Trophoblast cell (in vitro differentiated cells and primary cell): ENCODE measurements around the gene LRRN2.

Experiments
- DNase-seq, 2 donors: peaks; one replicate each; pipeline ENCODE4 v3.0.0-alpha.2; 2016
- H2AFZ ChIP-seq: 2 replicates; pipeline ENCODE4 v1.6.1; 2013; ENCODE audit warnings: low read length, moderate library complexity, mild to moderate bottlenecking; ENCODE audit not compliant: insufficient read depth, poor library complexity
- H2AK5ac ChIP-seq: 2 replicates; pipeline ENCODE4 v1.6.1; 2013; ENCODE audit warnings: mild to moderate bottlenecking, low read length
- H2BK120ac ChIP-seq: 2 replicates; pipeline ENCODE4 v1.6.1; 2013; ENCODE audit warnings: low read length, mild to moderate bottlenecking, moderate library complexity; ENCODE audit not compliant: insufficient read depth, poor library complexity
- H2BK12ac ChIP-seq: 2 replicates; pipeline ENCODE4 v1.6.1; 2013; ENCODE audit warnings: mild to moderate bottlenecking, low read length, moderate library complexity
- H2BK5ac ChIP-seq: 2 replicates; pipeline ENCODE4 v1.6.1; 2013; ENCODE audit warnings: low read length, low read depth, moderate library complexity, mild to moderate bottlenecking; ENCODE audit not compliant: poor library complexity
- H3K14ac ChIP-seq: 2 replicates; pipeline ENCODE4 v1.6.1; 2013; ENCODE audit warnings: mild to moderate bottlenecking, low read length
- H3K18ac ChIP-seq: 2 replicates; pipeline ENCODE4 v1.6.1; 2013; ENCODE audit warnings: mild to moderate bottlenecking, low read length
- H3K23ac ChIP-seq: 2 replicates; pipeline ENCODE4 v1.6.1; 2013; ENCODE audit warnings: low read length
- H3K27ac ChIP-seq: 2 replicates; pipeline ENCODE4 v1.5.1; 2013; ENCODE audit warnings: low read depth, mild to moderate bottlenecking, inconsistent platforms, low read length, moderate library complexity
- H3K27me3 ChIP-seq: 2 replicates; pipeline ENCODE4 v1.6.1; 2013; ENCODE audit warnings: inconsistent platforms, mild to moderate bottlenecking, low read length, moderate library complexity; ENCODE audit not compliant: insufficient read depth
- H3K36me3 ChIP-seq, 2 experiments: 1 replicate in 1 of 2; 2 replicates in 1 of 2; pipeline ENCODE4 v1.6.1; 2013; ENCODE audit warnings: low read length in 2 of 2, mild to moderate bottlenecking in 2 of 2, moderate library complexity in 1 of 2; ENCODE audit not compliant: insufficient read depth in 2 of 2, control insufficient read depth in 1 of 2
- H3K4ac ChIP-seq: 2 replicates; pipeline ENCODE4 v1.6.1; 2013; ENCODE audit warnings: low read depth, mild to moderate bottlenecking, low read length, moderate library complexity
- H3K4me1 ChIP-seq, 2 experiments: 1 replicate in 1 of 2; 2 replicates in 1 of 2; pipeline ENCODE4 v1.6.1; 2013; ENCODE audit warnings: low read length in 2 of 2, mild to moderate bottlenecking in 2 of 2, moderate library complexity in 1 of 2; ENCODE audit not compliant: insufficient read depth in 2 of 2, control insufficient read depth in 1 of 2
- H3K4me2 ChIP-seq: 2 replicates; pipeline ENCODE4 v1.6.1; 2013; ENCODE audit warnings: inconsistent platforms, mild to moderate bottlenecking, low read length, moderate library complexity
- H3K4me3 ChIP-seq: 2 replicates; pipeline ENCODE4 v1.5.1; 2013; ENCODE audit warnings: mild to moderate bottlenecking, low read depth, low read length, inconsistent platforms
- H3K79me1 ChIP-seq: one replicate; pipeline ENCODE4 v1.6.1; 2013; ENCODE audit warnings: low read length
- H3K79me2 ChIP-seq: 2 replicates; pipeline ENCODE4 v1.6.1; 2013; ENCODE audit warnings: low read length, mild to moderate bottlenecking; ENCODE audit not compliant: control insufficient read depth, insufficient read depth, poor library complexity
- H3K9ac ChIP-seq: 2 replicates; pipeline ENCODE4 v1.6.1; 2013; ENCODE audit warnings: mild to moderate bottlenecking, low read length
- H3K9me3 ChIP-seq: 2 replicates; pipeline ENCODE4 v1.6.1; 2013; ENCODE audit warnings: low read depth, mild to moderate bottlenecking, control low read depth, inconsistent platforms, low read length; ENCODE audit not compliant: insufficient read depth
- H4K12ac ChIP-seq: 2 replicates; pipeline ENCODE4 v1.6.1; 2013; ENCODE audit warnings: low read depth, mild to moderate bottlenecking, low read length, moderate library complexity
- H4K8ac ChIP-seq: 2 replicates; pipeline ENCODE4 v1.6.1; 2013; ENCODE audit warnings: low read depth, mild to moderate bottlenecking, low read length, moderate library complexity
- H4K91ac ChIP-seq: one replicate; pipeline ENCODE4 v1.6.1; 2013; ENCODE audit warnings: low read depth, mild to moderate bottlenecking, low read length, moderate library complexity
- WGBS: extraction: QIAGEN DNeasy Blood & Tissue Kit; methylation state at CpG from one replicate; pipeline ENCODE4 v1.1.7; 2013; ENCODE audit warnings: missing lambda C conversion rate; ENCODE audit not compliant: insufficient read length, insufficient coverage; ENCODE audit errors: extremely low coverage; 5-methylcytosine and 5-hydroxymethylcytosine counted together

LRRN2 gene

DNA sequence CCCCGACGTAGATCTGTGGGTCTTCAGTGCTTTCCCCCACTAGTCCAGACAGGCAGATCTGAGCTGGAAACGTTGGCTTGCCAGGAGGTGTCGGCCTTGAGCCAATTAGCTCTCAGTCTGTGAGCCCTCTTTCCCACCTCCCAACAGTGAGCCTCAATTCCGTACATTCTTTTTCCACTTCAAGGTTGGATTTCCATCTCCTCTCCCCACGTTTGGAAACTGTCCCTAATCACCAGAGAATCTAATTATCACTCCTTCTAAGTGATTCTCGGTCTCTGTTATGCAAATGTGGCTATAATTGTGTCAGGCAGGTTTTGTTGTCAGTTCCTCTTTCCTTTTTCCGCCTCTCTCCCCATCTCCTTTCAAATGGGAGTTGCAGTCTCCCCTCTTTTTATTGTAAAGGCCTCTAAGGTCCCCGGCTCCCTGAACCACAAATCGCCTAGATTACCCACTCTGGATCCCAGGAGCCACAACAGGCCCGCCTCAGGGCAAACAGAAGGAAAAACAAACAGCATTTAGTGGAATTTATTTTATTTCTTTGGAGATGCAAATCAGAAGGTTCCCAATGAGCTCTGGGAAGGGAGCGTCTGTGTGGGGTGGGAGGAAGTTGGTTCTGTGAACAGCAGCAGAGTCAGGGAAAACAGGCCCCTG lies 29.4 kb upstream of the LRRN2 start:
- Histone ChIP-seq H3K27ac (no peak overlapping the region), H2BK5ac (no peak overlapping the region), H2BK12ac (no peak overlapping the region), H2AFZ (no peak overlapping the region), H3K18ac (no peak overlapping the region), H4K8ac (no peak overlapping the region), H4K12ac (no peak overlapping the region), H3K27me3 (peaks cover 14% of the 10 kb centered on the region), H2BK120ac (no peak overlapping the region), H3K79me1 (no peaks in the 10 kb centered on the region), H3K36me3 (no peaks in the 10 kb centered on the region), H3K23ac (no peak overlapping the region), H3K79me2 (no peaks in the 10 kb centered on the region), H3K4me1 (no peaks in the 10 kb centered on the region), H3K9ac (no peak overlapping the region), H3K4ac (no peak overlapping the region), H3K4me3 (no peak overlapping the region), H3K4me2 (no peak overlapping the region), H4K91ac (no peak overlapping the region), H2AK5ac (no peak overlapping the region), H3K9me3 (peaks cover 6% of the 10 kb centered on the region), H3K14ac (no peak overlapping the region)
- no peak for DNase-seq
- no CpG with 5 or more reads among the region's 12 CpGs for WGBS

DNA sequence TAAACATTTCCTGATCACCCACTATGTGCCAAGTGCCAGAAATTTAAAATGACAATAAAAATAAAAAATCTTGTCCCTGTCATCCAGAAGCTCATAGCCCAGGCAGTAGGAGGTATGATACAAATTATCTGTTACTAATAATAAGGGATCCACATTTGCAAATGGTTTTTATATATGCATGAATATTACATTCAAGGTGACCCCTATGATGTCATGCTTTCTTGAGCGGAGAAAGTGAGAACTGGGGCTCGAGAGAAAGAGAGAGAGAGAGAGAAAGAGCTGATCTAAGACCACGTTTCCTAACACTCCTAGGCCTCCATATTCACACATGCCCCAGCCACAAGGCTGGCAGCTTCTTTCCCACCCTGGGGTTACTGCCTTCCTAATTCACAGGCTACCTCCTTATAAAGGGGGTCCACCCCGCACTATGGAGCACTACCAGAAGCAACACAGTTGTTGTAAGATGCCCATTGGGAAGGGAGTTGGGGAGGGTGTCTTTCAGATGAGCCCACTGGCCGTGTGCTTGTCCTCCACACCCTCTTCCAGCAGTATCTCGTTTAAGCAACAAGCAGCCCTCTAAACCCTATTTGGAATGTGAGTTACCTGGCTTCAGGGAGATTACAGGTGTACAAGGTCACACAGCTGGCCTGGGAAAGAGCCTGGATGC lies 28.8 kb upstream of the LRRN2 start:
- Histone ChIP-seq H2AFZ (no peak overlapping the region), H3K23ac (no peak overlapping the region), H3K9me3 (peaks cover 6% of the 10 kb centered on the region), H3K18ac (no peak overlapping the region), H4K91ac (no peak overlapping the region), H2AK5ac (no peak overlapping the region), H3K79me2 (no peaks in the 10 kb centered on the region), H3K4ac (no peak overlapping the region), H3K14ac (no peak overlapping the region), H3K27ac (no peak overlapping the region), H3K4me1 (no peaks in the 10 kb centered on the region), H3K4me3 (no peak overlapping the region), H2BK12ac (no peak overlapping the region), H3K4me2 (no peak overlapping the region), H3K36me3 (no peaks in the 10 kb centered on the region), H3K79me1 (no peaks in the 10 kb centered on the region), H4K12ac (no peak overlapping the region), H3K27me3 (peaks cover 20% of the 10 kb centered on the region), H2BK5ac (no peak overlapping the region), H4K8ac (no peak overlapping the region), H3K9ac (peak overlapping the region; percentile 42), H2BK120ac (no peak overlapping the region)
- WGBS, result no CpG with 5 or more reads among the region's 6 CpGs
- no peak for DNase-seq

DNA sequence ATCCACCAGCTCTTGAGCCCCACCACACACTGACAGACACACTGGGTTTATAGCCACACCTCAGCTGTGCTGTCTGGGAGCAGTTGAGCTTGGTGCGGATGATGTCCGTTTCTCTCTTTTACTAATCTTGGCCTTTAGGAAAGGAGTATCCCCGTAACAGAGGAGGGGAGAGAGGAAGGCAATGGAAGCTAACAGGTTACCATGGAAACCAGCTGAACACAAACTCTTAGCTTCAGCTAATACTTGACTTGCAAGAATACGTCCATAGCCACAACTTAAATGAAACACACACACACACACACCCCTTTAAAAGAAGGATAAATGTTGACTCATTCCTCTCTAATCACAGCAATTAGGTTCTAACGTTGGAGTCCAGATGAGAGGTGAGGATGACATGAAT lies 28.0 kb upstream of the LRRN2 start:
- H3K36me3 ChIP-seq, result no peaks in the 10 kb centered on the region
- no peak overlapping the region for H2BK5ac ChIP-seq
- peaks cover 20% of the 10 kb centered on the region for H3K27me3 ChIP-seq
- no peak overlapping the region for H2BK120ac ChIP-seq
- no peak overlapping the region for H3K4ac ChIP-seq
- no CpG with 5 or more reads among the region's 5 CpGs for WGBS
- no peak overlapping the region for H3K14ac ChIP-seq
- H3K4me3 ChIP-seq, result no peak overlapping the region
- H4K12ac ChIP-seq, result no peak overlapping the region
- no peak overlapping the region for H3K23ac ChIP-seq
- no peak overlapping the region for H4K91ac ChIP-seq
- H3K79me2 ChIP-seq, result no peaks in the 10 kb centered on the region
- no peak overlapping the region for H3K9ac ChIP-seq
- no peak for DNase-seq
- no peaks in the 10 kb centered on the region for H3K79me1 ChIP-seq
- H3K4me1 ChIP-seq, result no peaks in the 10 kb centered on the region
- H2AK5ac ChIP-seq, result no peak overlapping the region
- no peak overlapping the region for H3K4me2 ChIP-seq
- H2AFZ ChIP-seq, result no peak overlapping the region
- no peak overlapping the region for H4K8ac ChIP-seq
- no peak overlapping the region for H2BK12ac ChIP-seq
- H3K18ac ChIP-seq, result no peak overlapping the region
- no peak overlapping the region for H3K27ac ChIP-seq
- H3K9me3 ChIP-seq, result peaks cover 6% of the 10 kb centered on the region

DNA sequence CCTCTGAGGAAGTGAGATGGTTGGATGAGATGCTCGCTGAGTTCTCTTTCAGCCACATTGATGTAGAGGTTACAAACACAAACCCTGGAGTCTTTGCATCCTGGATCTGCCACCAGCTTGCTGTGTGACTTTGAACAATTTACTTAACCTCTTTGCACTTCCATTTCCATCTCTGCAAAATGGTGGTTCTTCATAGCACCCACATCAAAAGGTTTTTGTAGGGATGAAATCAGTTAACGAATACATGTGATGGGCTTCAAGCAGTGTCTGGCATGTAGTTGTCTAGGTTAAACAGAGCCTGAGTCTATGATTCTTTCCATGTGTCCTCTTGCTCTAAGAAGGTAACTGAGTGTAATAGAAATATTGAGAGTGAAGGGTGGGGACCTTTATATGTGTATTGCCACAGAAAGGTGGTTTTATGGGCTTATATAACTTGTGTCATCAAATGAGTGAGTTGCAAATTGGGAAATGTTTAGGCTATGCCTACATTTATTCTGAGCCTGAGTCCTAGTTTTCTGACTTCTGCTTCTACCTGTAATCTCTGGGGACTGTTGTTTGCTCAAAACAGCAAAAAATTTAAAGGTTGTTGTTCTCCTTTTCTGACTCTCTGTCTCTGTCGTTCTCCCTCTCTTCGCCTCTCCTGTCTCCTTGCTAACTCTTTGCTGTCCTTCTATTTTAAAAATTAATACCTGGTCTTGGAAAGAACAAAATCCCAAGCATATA lies 27.3 kb upstream of the LRRN2 start:
- Histone ChIP-seq H2AFZ (no peak overlapping the region), H3K36me3 (no peaks in the 10 kb centered on the region), H2BK5ac (no peak overlapping the region), H3K79me2 (no peaks in the 10 kb centered on the region), H3K27me3 (peaks cover 20% of the 10 kb centered on the region), H2BK120ac (no peak overlapping the region), H4K12ac (no peak overlapping the region), H2AK5ac (no peak overlapping the region), H3K9me3 (peaks cover 6% of the 10 kb centered on the region), H3K79me1 (no peaks in the 10 kb centered on the region), H3K4ac (no peak overlapping the region), H3K4me2 (no peak overlapping the region), H4K91ac (no peak overlapping the region), H3K14ac (no peak overlapping the region), H3K27ac (no peak overlapping the region), H3K4me1 (no peaks in the 10 kb centered on the region), H4K8ac (no peak overlapping the region), H3K18ac (no peak overlapping the region), H2BK12ac (no peak overlapping the region), H3K23ac (no peak overlapping the region), H3K4me3 (no peak overlapping the region), H3K9ac (no peak overlapping the region)
- no CpG with 5 or more reads among the region's 4 CpGs for WGBS
- DNase-seq, result no peak
